Measurements from ENCODE around the gene DUSP15.

DNA sequence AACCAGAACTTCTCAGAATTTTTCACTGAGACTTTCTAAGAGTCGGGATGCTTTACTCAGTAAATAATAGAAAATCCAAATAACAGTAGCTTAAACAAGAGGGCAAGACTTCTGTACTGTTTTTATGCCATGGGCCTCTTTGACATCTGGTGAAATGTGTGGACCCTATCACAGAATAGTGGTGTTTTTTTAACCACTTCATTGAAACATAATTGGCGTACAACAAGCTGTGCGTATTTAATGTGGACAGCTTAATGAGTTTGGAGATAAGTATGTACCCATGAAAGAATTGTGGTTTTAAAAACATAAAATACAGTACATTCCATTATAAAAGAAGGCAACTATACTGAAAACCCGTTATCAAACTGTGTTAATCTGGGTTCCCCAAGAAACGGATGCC is 43.8 kb upstream of the DUSP15 start:
- TF ChIP-seq EZH2 (IDR thresholded peaks at IDR 0.05; ENCODE audit: low read depth): no peak
- TF ChIP-seq, protein P1, sequence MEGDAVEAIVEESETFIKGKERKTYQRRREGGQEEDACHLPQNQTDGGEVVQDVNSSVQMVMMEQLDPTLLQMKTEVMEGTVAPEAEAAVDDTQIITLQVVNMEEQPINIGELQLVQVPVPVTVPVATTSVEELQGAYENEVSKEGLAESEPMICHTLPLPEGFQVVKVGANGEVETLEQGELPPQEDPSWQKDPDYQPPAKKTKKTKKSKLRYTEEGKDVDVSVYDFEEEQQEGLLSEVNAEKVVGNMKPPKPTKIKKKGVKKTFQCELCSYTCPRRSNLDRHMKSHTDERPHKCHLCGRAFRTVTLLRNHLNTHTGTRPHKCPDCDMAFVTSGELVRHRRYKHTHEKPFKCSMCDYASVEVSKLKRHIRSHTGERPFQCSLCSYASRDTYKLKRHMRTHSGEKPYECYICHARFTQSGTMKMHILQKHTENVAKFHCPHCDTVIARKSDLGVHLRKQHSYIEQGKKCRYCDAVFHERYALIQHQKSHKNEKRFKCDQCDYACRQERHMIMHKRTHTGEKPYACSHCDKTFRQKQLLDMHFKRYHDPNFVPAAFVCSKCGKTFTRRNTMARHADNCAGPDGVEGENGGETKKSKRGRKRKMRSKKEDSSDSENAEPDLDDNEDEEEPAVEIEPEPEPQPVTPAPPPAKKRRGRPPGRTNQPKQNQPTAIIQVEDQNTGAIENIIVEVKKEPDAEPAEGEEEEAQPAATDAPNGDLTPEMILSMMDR (conservative IDR thresholded peaks at IDR 0.05): no peak

Data from PC-9 (cell line).